IPS DF 6.9 (cell line): ENCODE results near the gene LPCAT2.

Experiments used
- DNase-seq: peaks from one replicate; pipeline ENCODE4 v3.0.0-alpha.2; 2013; ENCODE audit warnings: low read depth, low spot score
- H3K27ac ChIP-seq: one replicate; pipeline ENCODE4 v1.5.1; 2013; ENCODE audit warnings: low read length, control low read depth
- H3K27me3 ChIP-seq: 2 replicates; pipeline ENCODE4 v1.6.1; 2013; ENCODE audit warnings: mild to moderate bottlenecking, low read length; ENCODE audit not compliant: control insufficient read depth, insufficient read depth
- H3K36me3 ChIP-seq: 2 replicates; pipeline ENCODE4 v1.6.1; 2013; ENCODE audit warnings: low read length; ENCODE audit not compliant: control insufficient read depth, insufficient read depth
- H3K4me1 ChIP-seq: 2 replicates; pipeline ENCODE4 v1.6.1; 2013; ENCODE audit warnings: low read length; ENCODE audit not compliant: control insufficient read depth, insufficient read depth
- H3K4me3 ChIP-seq: 2 replicates; pipeline ENCODE4 v1.5.1; 2013; ENCODE audit warnings: mild to moderate bottlenecking, low read length
- H3K9me3 ChIP-seq: 2 replicates; pipeline ENCODE4 v1.6.1; 2013; ENCODE audit warnings: low read length, inconsistent platforms; ENCODE audit not compliant: control insufficient read depth, insufficient read depth
- WGBS: extraction: QIAGEN DNeasy Blood & Tissue Kit; methylation state at CpG from one replicate; pipeline ENCODE4 v1.1.7; 2013; ENCODE audit warnings: mixed read lengths, missing lambda C conversion rate; ENCODE audit not compliant: insufficient read length, insufficient coverage; 5-methylcytosine and 5-hydroxymethylcytosine counted together

LPCAT2 gene, protein sequence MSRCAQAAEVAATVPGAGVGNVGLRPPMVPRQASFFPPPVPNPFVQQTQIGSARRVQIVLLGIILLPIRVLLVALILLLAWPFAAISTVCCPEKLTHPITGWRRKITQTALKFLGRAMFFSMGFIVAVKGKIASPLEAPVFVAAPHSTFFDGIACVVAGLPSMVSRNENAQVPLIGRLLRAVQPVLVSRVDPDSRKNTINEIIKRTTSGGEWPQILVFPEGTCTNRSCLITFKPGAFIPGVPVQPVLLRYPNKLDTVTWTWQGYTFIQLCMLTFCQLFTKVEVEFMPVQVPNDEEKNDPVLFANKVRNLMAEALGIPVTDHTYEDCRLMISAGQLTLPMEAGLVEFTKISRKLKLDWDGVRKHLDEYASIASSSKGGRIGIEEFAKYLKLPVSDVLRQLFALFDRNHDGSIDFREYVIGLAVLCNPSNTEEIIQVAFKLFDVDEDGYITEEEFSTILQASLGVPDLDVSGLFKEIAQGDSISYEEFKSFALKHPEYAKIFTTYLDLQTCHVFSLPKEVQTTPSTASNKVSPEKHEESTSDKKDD

GRCh38 chr16:55508941-55509931 is at the start of gene LPCAT2:
TSS of gene LPCAT2 (plus strand) at chr16:55509072. CDS start at chr16:55509182, 110 bp downstream.
- H3K27ac ChIP-seq: no peak within 1 kb of the TSS
- H3K27me3 ChIP-seq: no peaks in the 10 kb centered on the region
- no peaks in the 10 kb centered on the region for H3K36me3 ChIP-seq
- H3K4me1 ChIP-seq: no peaks in the 10 kb centered on the region
- no CpG with 5 or more reads among the region's 61 CpGs for WGBS
- peak; percentile 61 for DNase-seq
- H3K9me3 ChIP-seq: no peaks in the 10 kb centered on the region
- peak within 1 kb of the TSS; percentile 70; the same call in 1 of the 2 replicates for H3K4me3 ChIP-seq

DNA sequence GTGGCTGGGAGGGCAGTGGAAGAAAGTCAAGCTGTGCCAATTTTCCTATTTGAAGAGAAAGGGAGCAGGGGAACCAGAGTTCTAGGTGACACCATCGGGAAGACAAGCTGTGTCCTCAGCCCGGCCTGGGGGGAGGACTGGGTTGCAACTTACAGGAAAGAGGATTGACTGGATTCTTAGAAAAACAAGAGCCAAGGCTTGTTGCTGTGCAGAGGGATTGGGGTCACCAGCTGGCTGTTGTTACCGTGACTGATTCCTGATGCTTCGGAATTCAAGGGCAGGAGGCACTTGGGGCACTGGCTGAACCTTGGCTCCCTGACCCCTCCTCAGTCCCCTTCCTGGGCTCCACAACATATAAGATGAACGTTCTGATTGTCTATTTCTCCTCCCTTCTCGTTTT is 46.6 kb upstream of the LPCAT2 start:
- Histone ChIP-seq H3K27ac (no peak overlapping the region), H3K4me1 (no peaks in the 10 kb centered on the region), H3K9me3 (no peaks in the 10 kb centered on the region), H3K4me3 (no peak overlapping the region), H3K36me3 (no peaks in the 10 kb centered on the region), H3K27me3 (no peaks in the 10 kb centered on the region)
- no CpG with 5 or more reads among the region's 6 CpGs for WGBS
- DNase-seq: no peak

DNA sequence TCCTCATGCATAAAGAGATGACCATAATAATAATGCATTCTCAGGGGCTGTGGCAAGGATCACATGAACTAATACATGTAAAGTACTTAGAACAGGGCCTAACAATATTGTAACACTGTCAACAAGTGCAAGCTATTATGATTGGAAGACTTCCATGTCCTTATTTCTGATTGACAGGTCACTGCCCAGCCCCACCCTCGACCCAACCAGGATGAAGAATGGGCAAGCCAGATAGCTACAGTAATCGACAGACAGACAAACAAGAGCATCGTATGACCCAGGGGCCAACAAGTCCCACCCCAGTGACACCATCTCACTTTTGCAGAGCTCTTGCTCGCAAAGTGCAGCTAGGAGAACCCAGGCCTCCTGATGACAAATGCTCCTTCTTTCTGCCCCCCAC is 44.5 kb upstream of the LPCAT2 start:
- Histone ChIP-seq H3K27ac (no peak overlapping the region), H3K4me1 (no peaks in the 10 kb centered on the region), H3K36me3 (no peaks in the 10 kb centered on the region), H3K4me3 (no peak overlapping the region), H3K9me3 (no peaks in the 10 kb centered on the region), H3K27me3 (no peaks in the 10 kb centered on the region)
- DNase-seq: no peak
- WGBS: no CpG with 5 or more reads among the region's 4 CpGs

- DNase-seq: peak; percentile 82
- Histone ChIP-seq H3K27me3 (no peaks in the 10 kb centered on the region), H3K4me1 (no peaks in the 10 kb centered on the region), H3K4me3 (no peak overlapping the region), H3K36me3 (no peaks in the 10 kb centered on the region), H3K9me3 (no peaks in the 10 kb centered on the region), H3K27ac (no peak overlapping the region)
- 100% methylated on average over 4 of the region's 19 CpGs for WGBS
These were observed 43.6 kb upstream of the LPCAT2 start for GRCh38 chr16:55465077-55465896.

- no peaks in the 10 kb centered on the region for H3K27me3 ChIP-seq
- H3K36me3 ChIP-seq: no peaks in the 10 kb centered on the region
- DNase-seq: no peak
- peaks cover 2% of the 10 kb centered on the region for H3K4me1 ChIP-seq
- H3K9me3 ChIP-seq: no peaks in the 10 kb centered on the region
- no peak overlapping the region for H3K27ac ChIP-seq
- H3K4me3 ChIP-seq: no peak overlapping the region
- WGBS: no CpG with 5 or more reads among the region's 4 CpGs
These were observed 42.7 kb upstream of the LPCAT2 start for GRCh38 chr16:55466209-55466608.

GRCh38 chr16:55467898-55468297 is 41.0 kb upstream of the LPCAT2 start:
- no peak for DNase-seq
- Histone ChIP-seq H3K9me3 (no peaks in the 10 kb centered on the region), H3K27me3 (no peaks in the 10 kb centered on the region), H3K4me1 (peaks cover 2% of the 10 kb centered on the region), H3K27ac (no peak overlapping the region), H3K4me3 (no peak overlapping the region), H3K36me3 (no peaks in the 10 kb centered on the region)
- no CpG with 5 or more reads among the region's 3 CpGs for whole genome bisulfite sequencing

DNA sequence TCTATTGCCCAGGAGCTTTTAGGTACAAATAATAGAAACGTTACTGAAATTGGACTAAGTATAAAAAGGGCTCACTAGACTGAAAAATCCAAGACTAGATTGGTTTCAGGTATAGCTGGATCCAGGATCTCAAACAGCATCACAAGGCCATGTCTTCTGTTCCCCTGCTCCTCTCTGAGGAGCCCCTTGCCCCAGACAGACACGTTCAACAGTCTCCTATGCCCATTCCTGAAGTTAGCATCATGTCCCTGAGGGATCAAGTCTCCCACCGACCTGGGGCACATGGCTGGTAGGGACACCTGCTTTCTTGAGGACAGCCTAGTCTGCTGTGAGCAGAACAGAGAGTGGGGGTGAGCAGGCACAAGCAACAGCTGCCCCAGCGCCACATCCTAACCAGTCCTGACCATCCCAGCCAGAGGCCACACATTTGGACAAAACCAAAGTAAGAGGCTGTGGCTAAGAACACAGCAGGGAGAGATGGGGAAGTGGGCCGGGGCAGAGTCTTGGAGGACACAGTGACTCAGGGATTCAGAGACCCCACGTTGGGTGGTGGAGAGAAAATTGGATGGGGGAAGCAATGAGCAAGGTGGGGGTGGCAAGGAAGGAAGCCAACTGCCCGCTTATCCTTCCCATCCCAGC is 40.4 kb upstream of the LPCAT2 start:
- Histone ChIP-seq H3K9me3 (no peaks in the 10 kb centered on the region), H3K4me1 (peaks cover 2% of the 10 kb centered on the region), H3K27ac (no peak overlapping the region), H3K36me3 (no peaks in the 10 kb centered on the region), H3K27me3 (no peaks in the 10 kb centered on the region), H3K4me3 (no peak overlapping the region)
- DNase-seq: no peak
- WGBS: no CpG with 5 or more reads among the region's 7 CpGs

- Histone ChIP-seq H3K27ac (no peak overlapping the region), H3K4me1 (peaks cover 2% of the 10 kb centered on the region), H3K27me3 (no peaks in the 10 kb centered on the region), H3K4me3 (no peak overlapping the region), H3K36me3 (no peaks in the 10 kb centered on the region), H3K9me3 (no peaks in the 10 kb centered on the region)
- no CpG with 5 or more reads among the region's 9 CpGs for WGBS
- no peak for DNase-seq
These were observed 38.9 kb upstream of the LPCAT2 start for GRCh38 chr16:55469821-55470532.
